SU-DHL-6 (cell line): ENCODE results near the gene MYOG.

ENCODE experiments used
- EZH2phosphoT487 ChIP-seq: fragments of 200-600 bp; sonication (generic), shearing (Covaris generic); conservative IDR thresholded peaks from 2 replicates; pipeline ENCODE4 v1.6.1; 2018; ENCODE audit warnings: mild to moderate bottlenecking, antibody characterized with exemption, low read length, moderate library complexity, mixed read lengths
- TF ChIP-seq, protein P1 (sequence below): fragments of 200-600 bp; sonication (generic); IDR thresholded peaks from one replicate; pipeline ENCODE4 v1.5.1; 2017; ENCODE audit warnings: antibody characterized with exemption, mild to moderate bottlenecking, low read length, moderate library complexity; ENCODE audit not compliant: insufficient read depth, poor library complexity, severe bottlenecking

DNA sequence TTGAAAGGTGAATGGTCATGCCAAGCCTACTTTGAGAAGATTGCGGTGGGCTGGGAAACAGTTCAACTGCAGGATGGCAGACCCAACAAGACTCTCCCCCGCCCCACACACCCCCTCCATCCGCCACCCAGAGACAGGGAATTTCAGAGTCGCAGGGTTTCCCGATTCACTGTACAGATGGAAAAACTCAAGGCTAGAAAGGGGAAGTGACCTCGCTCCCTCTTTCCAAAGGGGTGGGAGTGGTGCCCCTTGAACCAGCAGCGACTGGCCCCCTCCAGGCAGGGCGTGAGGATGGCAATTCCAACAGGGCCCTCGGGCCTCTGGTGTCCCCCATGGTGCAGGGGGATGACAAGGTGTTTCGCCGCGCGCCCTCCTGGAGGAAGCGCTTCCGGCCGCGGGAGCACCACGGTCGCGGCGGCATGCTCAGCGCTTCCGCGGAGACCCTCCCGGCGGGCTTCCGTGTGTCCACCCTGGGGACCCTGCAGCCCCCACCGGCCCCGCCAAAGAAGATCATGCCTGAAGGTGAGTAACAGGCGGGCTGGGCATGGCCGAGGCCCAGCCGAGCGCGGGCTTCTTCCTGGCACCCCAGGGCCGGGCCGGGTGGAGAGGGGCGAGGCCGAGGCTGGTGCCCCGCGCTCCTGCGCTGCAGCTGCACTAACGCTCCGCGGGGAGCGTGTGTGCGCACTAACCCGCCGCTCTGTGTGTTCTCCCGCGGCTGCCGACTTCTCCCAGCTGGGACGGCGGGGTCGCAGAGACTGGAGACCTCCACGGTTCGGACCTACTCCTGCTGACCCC lies 10.4 kb downstream of the MYOG start:
- TF ChIP-seq, protein P1, sequence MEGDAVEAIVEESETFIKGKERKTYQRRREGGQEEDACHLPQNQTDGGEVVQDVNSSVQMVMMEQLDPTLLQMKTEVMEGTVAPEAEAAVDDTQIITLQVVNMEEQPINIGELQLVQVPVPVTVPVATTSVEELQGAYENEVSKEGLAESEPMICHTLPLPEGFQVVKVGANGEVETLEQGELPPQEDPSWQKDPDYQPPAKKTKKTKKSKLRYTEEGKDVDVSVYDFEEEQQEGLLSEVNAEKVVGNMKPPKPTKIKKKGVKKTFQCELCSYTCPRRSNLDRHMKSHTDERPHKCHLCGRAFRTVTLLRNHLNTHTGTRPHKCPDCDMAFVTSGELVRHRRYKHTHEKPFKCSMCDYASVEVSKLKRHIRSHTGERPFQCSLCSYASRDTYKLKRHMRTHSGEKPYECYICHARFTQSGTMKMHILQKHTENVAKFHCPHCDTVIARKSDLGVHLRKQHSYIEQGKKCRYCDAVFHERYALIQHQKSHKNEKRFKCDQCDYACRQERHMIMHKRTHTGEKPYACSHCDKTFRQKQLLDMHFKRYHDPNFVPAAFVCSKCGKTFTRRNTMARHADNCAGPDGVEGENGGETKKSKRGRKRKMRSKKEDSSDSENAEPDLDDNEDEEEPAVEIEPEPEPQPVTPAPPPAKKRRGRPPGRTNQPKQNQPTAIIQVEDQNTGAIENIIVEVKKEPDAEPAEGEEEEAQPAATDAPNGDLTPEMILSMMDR: no peak
- TF ChIP-seq EZH2phosphoT487: no peak
